Neural cell (in vitro differentiated cells): ENCODE measurements around the gene CDR2. TPM values are rescaled to one million over a fixed set of nuclear protein-coding genes. Genes with fewer than 3 reads are reported as not detected.

Experiments
- H2AFZ ChIP-seq: fragments of 200-600, 300-800 bp; sonication (generic), shearing (Covaris generic); 2 replicates; pipeline ENCODE4 v1.6.0; 2014; ENCODE audit warnings: low read depth, mild to moderate bottlenecking, antibody characterized with exemption, low read length, moderate library complexity
- H3F3A ChIP-seq: fragments of 200-600 bp; shearing (Covaris generic); 2 replicates; pipeline ENCODE4 v1.6.1; 2016; ENCODE audit warnings: mild to moderate bottlenecking, moderate library complexity, mixed read lengths, antibody characterized with exemption, low read length; ENCODE audit not compliant: insufficient read depth, poor library complexity, severe bottlenecking
- H3K27ac ChIP-seq: fragments of 200-600, 300-800 bp; sonication (generic), shearing (Covaris generic); 2 replicates; pipeline ENCODE4 v1.5.1; 2014; ENCODE audit warnings: mild to moderate bottlenecking, low read length, moderate library complexity
- H3K27me3 ChIP-seq: fragments of 300-800, 200-600 bp; sonication (generic), shearing (Covaris generic); 2 replicates; pipeline ENCODE4 v1.6.0; 2014; ENCODE audit warnings: mild to moderate bottlenecking, low read depth, low read length, moderate library complexity; ENCODE audit not compliant: insufficient read depth
- H3K36me3 ChIP-seq: fragments of 300-800, 200-600 bp; sonication (generic), shearing (Covaris generic); 2 replicates; pipeline ENCODE4 v1.5.1; 2014; ENCODE audit warnings: mild to moderate bottlenecking, antibody characterized with exemption, low read length, moderate library complexity; ENCODE audit not compliant: insufficient read depth
- H3K4me2 ChIP-seq: fragments of 300-800, 200-600 bp; sonication (generic), shearing (Covaris generic); 2 replicates; pipeline ENCODE4 v1.6.0; 2014; ENCODE audit warnings: mild to moderate bottlenecking, low read length
- H3K4me3 ChIP-seq: fragments of 300-800, 200-600 bp; sonication (generic), shearing (Covaris generic); 2 replicates; pipeline ENCODE4 v1.5.1; 2014; ENCODE audit warnings: mild to moderate bottlenecking, low read length, moderate library complexity
- H3K79me2 ChIP-seq: fragments of 200-600 bp; shearing (Covaris generic); replicated peaks from 2 replicates; pipeline ENCODE4 v1.6.0; 2014; ENCODE audit warnings: mild to moderate bottlenecking, low read length, moderate library complexity; ENCODE audit not compliant: insufficient read depth
- H3K9ac ChIP-seq: fragments of 300-800, 200-600 bp; sonication (generic), shearing (Covaris generic); 2 replicates; pipeline ENCODE4 v1.6.1; 2016; ENCODE audit warnings: mild to moderate bottlenecking, low read length, mixed read lengths
- H3K9me2 ChIP-seq: fragments of 200-600 bp; shearing (Covaris generic); 2 replicates; pipeline ENCODE4 v1.6.1; 2016; ENCODE audit warnings: mild to moderate bottlenecking, low read length, mixed read lengths; ENCODE audit not compliant: insufficient read depth
- H3K9me3 ChIP-seq: fragments of 200-600, 300-800 bp; sonication (generic), shearing (Covaris generic); 2 replicates; pipeline ENCODE4 v1.6.1; 2016; ENCODE audit warnings: mild to moderate bottlenecking, mixed run types, low read length, moderate library complexity, mixed read lengths
- H4K20me1 ChIP-seq: fragments of 200-600 bp; shearing (Covaris generic); 2 replicates; pipeline ENCODE4 v1.6.1; 2016; ENCODE audit warnings: mild to moderate bottlenecking, mixed run types; ENCODE audit not compliant: insufficient read depth
- CTCF ChIP-seq: fragments of 450-650 bp; IDR thresholded peaks from 2 replicates; pipeline ENCODE4 v1.5.1; 2014; ENCODE audit warnings: antibody characterized with exemption, mild to moderate bottlenecking, moderate library complexity; ENCODE audit not compliant: poor library complexity, severe bottlenecking
- EP300 ChIP-seq: fragments of 450-650 bp; conservative IDR thresholded peaks from 2 replicates; pipeline ENCODE4 v1.6.1; 2014; ENCODE audit warnings: antibody characterized with exemption, mild to moderate bottlenecking, moderate library complexity; ENCODE audit not compliant: poor library complexity, severe bottlenecking
- EZH2 ChIP-seq: fragments of 200-600, 300-800 bp; shearing (Covaris generic), sonication (generic); IDR thresholded peaks from 2 replicates; pipeline ENCODE4 v1.6.1; 2014; ENCODE audit warnings: antibody characterized with exemption, low read length, borderline replicate concordance, mild to moderate bottlenecking; ENCODE audit not compliant: insufficient read depth, poor library complexity, severe bottlenecking
- MXI1 ChIP-seq: fragments of 450-650 bp; conservative IDR thresholded peaks from 2 replicates; pipeline ENCODE4 v1.6.1; 2014; ENCODE audit warnings: antibody characterized with exemption, mild to moderate bottlenecking; ENCODE audit not compliant: poor library complexity, severe bottlenecking
- POLR2AphosphoS5 ChIP-seq: IDR thresholded peaks from 2 replicates; pipeline ENCODE4 v1.6.1; 2012
- RAD21 ChIP-seq: fragments of 450-650 bp; conservative IDR thresholded peaks from 2 replicates; pipeline ENCODE4 v1.6.1; 2014; ENCODE audit warnings: antibody characterized with exemption, mild to moderate bottlenecking, moderate library complexity
- REST ChIP-seq: IDR thresholded peaks from 2 replicates; pipeline ENCODE4 v1.6.1; 2012; ENCODE audit warnings: borderline replicate concordance
- SMC3 ChIP-seq: fragments of 450-650 bp; conservative IDR thresholded peaks from 2 replicates; pipeline ENCODE4 v1.6.1; 2014; ENCODE audit warnings: antibody characterized with exemption, mild to moderate bottlenecking, moderate library complexity; ENCODE audit not compliant: poor library complexity
- TAF1 ChIP-seq: IDR thresholded peaks from 2 replicates; pipeline ENCODE4 v1.6.1; 2012; ENCODE audit warnings: low read depth
- polyA plus RNA-seq: library from polyadenylated mRNA; depleted of rRNA; stranded (reverse); fragments of >200 nt; gene quantifications from 2 replicates; pipeline ENCODE4 v1.2.3, GENCODE V29; 2014

Gene CDR2
- polyA plus RNA-seq, 1 donor from 2014 or later, result 17.8 TPM

GRCh38 chr16:22336581-22336980 lies 37.8 kb downstream of the CDR2 start:
- no peak overlapping the region for H2AFZ ChIP-seq
- H3K9ac ChIP-seq, result no peak overlapping the region
- H4K20me1 ChIP-seq, result no peaks in the 10 kb centered on the region
- no peaks in the 10 kb centered on the region for H3K9me2 ChIP-seq
- no peak overlapping the region for H3K4me3 ChIP-seq
- peaks cover 9% of the 10 kb centered on the region for H3K36me3 ChIP-seq
- H3K9me3 ChIP-seq, result no peaks in the 10 kb centered on the region
- H3K27me3 ChIP-seq, result no peaks in the 10 kb centered on the region
- TF ChIP-seq POLR2AphosphoS5 (no peak), SMC3 (no peak), TAF1 (no peak), RAD21 (no peak), EZH2 (no peak), REST (no peak), CTCF (no peak), EP300 (no peak), MXI1 (no peak)
- no peaks in the 10 kb centered on the region for H3K79me2 ChIP-seq
- H3F3A ChIP-seq, result no peaks in the 10 kb centered on the region
- H3K27ac ChIP-seq, result no peak overlapping the region
- no peak overlapping the region for H3K4me2 ChIP-seq

- H3K27ac ChIP-seq, result no peak overlapping the region
- TF ChIP-seq RAD21, result no peak
- TF ChIP-seq EZH2, result no peak
- no peak for TF ChIP-seq SMC3
- no peak for TF ChIP-seq EP300
- TF ChIP-seq TAF1, result no peak
- no peaks in the 10 kb centered on the region for H3F3A ChIP-seq
- H3K9ac ChIP-seq, result no peak overlapping the region
- no peaks in the 10 kb centered on the region for H4K20me1 ChIP-seq
- H3K4me2 ChIP-seq, result no peak overlapping the region
- H3K79me2 ChIP-seq, result no peaks in the 10 kb centered on the region
- H3K27me3 ChIP-seq, result no peaks in the 10 kb centered on the region
- no peak overlapping the region for H2AFZ ChIP-seq
- H3K9me2 ChIP-seq, result no peaks in the 10 kb centered on the region
- H3K9me3 ChIP-seq, result no peaks in the 10 kb centered on the region
- H3K4me3 ChIP-seq, result no peak overlapping the region
- peaks cover 9% of the 10 kb centered on the region for H3K36me3 ChIP-seq
These were observed 38.7 kb downstream of the CDR2 start for GRCh38 chr16:22335668-22336246.
